ENCODE data around the gene ZNF205.

Gene ZNF205

GRCh38 chr16:3084969-3085670 is 27.3 kb upstream of the ZNF205 start:
- no peak for DNase-seq (ENCODE audit: low spot score)

DNA sequence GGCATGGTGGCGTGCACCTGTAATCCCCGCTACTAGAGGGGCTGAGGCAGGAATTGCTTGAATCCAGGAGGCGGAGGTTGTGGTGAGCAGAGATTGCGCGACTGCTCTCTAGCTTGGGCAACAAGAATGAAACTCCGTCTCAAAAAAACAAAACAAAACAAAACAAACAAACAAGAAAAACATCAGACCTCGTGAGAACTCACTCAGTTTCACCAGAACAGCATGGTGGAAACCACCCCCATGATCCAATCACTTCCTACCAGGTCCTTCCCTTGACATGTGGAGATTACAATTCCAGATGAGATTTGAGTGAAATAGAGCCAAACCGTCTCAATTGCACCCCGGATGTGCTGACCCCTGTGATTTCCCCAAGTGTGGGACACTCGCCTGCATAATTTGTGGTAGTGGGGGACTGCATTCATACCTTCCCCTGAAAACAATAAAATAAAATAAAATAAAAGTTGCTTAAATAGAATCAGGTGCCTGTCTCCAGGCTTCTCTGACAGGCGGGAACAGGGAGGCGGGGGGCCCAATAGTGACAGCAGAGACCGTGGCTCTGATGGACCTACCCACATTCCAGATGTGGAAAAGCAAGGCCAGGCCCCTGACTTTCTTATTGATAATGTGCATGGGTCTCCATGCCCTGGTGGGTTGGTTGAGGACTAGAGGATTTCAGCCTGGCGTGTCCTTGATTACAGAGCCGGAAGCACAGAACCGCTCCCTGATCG is 26.4 kb upstream of the ZNF205 start:
- no peak for DNase-seq (ENCODE audit: low spot score)

DNA sequence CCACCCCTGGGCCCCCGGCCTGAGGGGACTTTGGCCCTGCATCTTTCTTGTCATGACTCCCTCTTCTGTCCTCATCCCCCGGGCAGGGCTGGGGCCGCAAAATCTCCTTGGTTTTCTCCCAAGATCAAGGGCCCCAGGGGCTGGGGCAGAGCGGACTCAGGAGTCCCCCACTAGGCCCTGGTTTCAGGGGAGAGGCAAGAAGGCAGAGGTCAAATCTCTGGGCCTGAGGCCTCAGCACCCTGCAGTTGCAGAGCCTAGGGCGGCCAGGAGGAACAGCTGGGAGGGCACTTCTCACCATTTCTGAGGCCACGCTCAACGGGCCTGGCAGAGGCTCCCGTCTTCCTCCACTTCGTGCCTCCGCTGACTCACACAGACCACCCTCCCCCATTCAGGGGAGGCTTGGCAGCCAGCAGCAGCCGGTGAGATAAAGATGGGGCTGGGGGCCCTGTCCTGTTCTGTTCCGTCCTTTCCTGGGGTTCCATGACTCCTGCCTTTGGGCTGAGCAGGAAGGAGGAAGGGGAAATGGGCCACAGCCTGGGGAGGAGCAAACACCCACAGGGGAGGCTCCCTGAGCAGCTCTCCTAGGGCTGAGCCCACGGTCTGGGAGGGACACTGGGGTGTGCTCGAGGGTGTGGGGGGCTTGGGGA is 25.7 kb upstream of the ZNF205 start:
- DNase-seq (ENCODE audit: low spot score) = no peak

- no peak for DNase-seq (ENCODE audit: low spot score)
Observed at GRCh38 chr16:3087243-3088235, 24.8 kb upstream of the ZNF205 start.

DNA sequence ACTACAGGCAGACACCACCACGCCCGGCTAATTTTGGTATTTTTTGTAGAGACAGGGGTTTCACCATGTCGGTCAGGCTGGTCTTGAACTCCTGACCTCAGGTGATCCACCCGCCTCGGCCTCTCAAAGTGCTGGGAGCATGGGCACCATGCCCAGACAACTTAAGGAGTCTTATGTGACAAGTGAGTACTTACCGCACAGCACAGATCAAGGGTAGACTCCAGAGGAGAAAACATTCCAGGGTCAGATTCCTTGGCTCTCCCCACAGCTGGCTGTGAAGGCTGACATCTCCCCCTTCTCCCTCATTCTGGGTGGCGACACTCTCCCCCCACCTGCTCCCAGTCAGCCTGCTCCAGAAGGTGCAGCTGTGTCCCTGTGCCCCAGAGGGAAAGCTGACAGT is 23.9 kb upstream of the ZNF205 start:
- DNase-seq (ENCODE audit: low spot score) = no peak

DNA sequence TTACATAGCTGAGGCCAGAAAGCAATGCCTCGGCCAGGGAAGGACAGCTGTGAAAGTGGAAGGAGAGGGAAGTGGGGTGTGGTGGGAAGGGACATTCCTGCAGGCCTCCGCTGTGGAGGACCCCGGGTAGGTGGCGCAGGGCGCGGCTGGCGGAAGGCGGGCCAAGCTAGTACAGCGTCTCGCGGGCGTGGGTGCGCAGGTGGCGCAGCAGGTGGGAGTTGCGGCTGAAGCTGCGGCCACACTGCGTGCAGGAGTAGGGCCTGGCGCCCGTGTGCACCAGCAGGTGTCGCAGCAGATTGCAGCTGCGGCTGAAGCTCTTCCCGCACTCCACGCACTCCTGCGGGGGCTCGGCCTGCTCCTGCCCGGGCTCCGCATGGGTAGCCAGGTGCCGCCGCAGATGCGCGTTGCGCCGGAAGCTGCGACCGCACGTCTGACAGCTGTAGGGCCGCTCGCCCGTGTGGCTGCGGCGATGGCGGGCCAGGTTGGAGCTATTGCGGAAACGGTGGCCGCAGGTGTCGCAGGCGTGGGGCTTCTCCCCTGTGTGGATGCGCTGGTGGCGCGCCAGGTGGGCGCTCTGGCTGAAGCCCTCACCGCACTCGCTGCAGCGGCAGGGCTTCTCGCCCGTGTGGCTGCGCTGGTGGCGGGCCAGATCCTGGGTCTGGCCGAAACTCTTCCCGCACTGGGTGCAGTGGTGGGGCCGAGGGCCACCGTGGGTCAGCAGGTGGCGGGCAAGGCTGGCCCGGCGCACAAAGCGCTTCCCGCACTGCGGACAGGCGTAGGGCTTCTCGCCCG is 23.3 kb upstream of the ZNF205 start:
- no peak for DNase-seq (ENCODE audit: low spot score)

DNA sequence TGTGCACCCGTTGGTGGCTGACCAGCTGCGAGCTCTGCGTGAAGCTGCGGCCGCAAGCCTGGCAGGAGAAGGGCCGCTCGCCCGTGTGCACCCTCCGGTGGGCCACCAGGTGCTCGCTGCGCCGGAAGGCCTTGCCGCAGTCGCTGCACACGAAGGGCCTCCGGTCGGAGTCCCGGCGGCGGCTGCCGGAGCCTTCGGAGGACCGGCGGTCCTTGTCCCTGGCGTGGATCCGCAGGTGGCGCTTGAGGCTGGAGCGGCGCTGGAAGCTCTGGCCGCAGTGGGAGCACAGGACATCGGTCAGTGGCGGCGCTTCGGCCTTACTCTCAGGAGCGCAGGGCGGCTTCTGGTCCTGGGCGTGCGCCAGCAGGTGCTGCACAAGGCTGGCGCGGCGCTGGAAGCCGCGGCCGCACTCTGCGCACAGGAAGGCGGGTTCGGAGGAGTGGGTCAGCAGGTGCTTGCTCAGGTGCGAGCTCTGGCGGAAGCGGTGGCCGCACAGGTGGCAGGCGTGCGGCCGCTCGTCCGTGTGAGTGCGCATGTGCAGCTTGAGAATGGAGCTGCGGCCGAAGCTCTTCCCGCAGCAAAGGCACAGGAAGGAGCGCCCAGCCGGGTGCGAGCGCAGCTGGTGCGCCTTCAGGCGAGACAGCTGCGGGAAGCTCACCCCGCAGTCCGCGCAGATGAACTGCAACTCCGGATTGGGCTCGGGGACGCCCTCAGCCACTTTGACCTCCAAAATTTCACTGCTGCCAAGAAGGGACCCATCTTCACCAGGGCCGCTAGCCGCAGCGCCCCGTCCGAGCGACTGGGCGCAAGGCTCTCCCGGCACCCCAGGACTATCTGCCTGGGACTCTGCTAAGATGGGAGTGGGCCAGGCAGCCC is 22.4 kb upstream of the ZNF205 start:
- DNase-seq (ENCODE audit: low spot score) = no peak

DNA sequence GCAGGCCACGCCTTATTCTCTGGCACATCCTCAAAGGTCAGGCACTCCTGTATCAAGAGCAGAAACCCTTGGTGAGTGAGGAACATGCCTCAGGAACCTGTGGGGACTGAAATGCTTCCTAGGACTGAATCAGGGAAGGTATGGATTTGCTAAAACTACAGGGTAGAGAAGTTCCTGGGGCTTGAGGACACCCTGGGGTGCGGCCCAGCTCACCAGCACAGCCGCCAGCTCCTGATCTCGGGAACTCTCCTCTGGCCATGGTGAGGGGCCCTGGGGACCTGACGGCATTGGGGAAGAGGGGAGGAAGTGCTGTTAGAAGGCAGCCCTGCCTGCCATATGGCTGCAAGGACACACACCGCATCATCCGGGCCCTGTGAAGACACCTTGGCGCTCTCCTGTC is 20.8 kb upstream of the ZNF205 start:
- DNase-seq (ENCODE audit: low spot score) = no peak

DNA sequence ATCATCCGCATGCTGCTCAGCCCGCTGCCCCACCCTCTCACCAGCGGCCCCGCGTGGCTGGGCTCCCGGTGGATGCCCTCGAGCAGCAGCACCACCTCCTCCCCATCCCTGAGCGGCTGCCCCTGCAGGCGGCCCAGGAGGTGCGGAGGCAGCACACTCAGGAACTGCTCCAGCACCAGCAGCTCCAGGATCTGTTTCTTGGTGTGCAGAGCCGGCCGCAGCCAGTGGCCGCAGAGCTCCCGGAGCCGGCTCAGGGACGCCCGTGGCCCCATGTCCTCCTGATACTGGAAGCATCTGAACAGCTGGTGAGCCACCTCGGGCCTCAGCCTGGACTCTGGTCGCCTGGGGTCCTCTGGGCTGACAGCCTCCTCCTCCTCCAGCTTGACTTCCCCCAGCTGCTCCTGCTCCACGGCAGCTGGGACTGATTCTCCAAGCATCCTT is 19.9 kb upstream of the ZNF205 start:
- DNase-seq (ENCODE audit: low spot score) = no peak

DNA sequence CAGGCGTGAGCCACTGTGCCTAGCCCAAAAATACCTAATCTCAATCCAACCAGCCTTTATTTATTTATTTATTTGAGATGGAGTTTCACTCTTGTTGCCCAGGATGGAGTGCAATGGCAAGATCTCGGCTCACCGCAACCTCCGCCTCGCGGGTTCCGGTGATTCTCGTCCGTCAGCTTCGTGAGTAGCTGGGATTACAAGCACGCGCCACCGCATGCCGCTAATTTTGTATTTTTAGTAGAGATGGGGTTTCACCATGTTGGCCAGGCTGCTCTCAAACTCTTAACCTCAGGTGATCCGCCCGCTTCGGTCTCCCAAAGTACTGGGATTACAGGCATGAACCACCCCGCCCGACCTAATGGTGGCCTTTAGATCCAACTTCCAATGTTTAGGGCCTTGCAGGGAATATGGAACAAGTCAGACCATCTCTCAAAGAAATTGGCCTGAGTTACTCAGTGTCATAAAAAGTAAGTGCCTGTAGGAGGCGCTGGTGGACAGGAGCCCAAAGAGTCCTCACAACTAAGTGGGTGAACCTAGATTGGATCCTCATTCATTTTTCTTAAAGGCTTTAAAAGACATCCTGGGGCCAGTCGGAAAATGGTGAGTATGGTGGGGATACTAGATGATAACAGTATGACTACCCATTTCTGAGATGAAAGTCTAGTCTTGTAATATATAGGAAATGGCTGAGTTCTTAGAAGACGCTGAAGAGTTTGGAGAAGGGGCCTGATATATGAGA is 17.9 kb upstream of the ZNF205 start:
- DNase-seq (ENCODE audit: low spot score) = peak; percentile 74

DNA sequence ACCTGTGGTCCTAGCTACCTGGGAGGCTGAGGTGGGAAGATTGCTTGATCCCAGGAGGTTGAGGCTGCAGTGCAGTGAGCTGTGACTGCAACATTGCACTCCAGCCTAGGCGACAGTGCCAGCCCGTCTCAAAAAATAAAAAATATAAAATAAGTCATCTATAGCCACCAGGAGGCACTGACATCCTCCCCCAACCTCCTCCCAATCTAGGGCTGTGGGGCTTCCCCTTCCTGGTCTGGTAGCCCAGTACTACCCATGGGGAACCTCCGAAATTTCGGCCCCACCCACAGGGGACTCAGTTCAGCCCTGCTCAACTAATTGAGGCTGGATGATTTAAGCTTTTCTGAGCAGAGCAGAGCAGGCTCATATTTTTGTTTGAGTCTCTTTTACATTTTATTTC is 16.5 kb upstream of the ZNF205 start:
- DNase-seq (ENCODE audit: low spot score) = peak; percentile 74

DNA sequence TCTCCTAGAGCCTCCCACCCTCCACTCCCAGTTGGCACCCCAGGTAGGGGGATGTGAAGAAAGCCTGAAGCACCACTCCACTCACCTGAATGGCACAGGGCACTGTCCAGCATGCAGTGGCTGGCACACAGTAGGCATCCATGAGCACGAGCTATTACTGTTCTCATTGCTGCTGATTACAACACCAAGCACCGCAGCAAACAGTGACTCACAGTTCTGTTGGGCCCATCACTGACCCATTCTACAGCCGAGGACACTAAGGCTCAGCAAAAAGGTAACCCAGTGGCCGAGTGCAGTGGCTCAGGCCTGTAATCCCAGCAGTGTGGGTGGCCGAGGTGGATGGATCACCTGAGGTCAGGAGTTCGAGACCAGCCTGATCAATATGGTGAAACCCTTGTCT is 16.0 kb upstream of the ZNF205 start:
- DNase-seq (ENCODE audit: low spot score) = no peak

DNA sequence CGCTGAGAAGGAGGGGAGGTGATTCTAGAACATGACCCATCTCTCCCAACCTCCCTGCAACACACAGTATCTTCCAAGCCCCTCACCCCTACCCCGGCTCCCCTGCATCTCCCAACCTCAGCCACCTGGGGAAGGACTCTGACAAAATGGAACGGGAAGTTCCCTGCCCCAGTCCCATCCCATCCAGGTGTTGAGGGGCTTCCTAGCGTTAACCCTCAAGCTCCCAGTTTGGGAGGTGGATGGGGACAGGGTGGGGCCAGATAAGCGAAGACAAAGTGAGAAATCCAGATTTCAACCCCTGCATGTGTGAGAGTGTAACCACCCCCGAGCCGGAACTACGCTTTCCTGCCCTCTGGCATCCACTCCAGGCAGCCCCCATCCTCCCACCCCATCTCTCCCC is 15.1 kb upstream of the ZNF205 start:
- no peak for DNase-seq (ENCODE audit: low spot score)

GRCh38 chr16:3098459-3099394 is 13.7 kb upstream of the ZNF205 start, which contains the start of gene ZSCAN10:
TSS of gene ZSCAN10 (minus strand) at chr16:3099294. CDS start at chr16:3092937, 6,357 bp downstream.
- no peak for DNase-seq (ENCODE audit: low spot score)

DNA sequence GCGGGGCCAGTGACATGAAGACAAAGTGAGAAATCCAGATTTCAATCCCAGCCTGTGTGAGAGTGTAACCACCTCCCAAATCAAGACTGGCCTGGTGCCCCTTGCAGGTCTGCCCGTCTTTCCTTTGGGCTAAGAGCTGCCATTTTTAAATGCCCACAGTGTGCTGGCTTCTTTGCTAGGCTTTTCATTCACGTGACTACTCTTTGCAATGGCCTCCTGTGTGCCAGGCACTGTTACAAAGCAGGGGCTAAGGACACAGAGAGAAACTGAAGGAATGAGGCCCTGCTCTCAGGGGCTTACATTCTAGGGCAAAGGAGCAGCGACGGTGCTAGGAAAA is 13.0 kb upstream of the ZNF205 start:
- DNase-seq (ENCODE audit: low spot score) = no peak

- peak; percentile 90 for DNase-seq (ENCODE audit: low spot score)
Observed at GRCh38 chr16:3099732-3100499, 12.5 kb upstream of the ZNF205 start.

DNA sequence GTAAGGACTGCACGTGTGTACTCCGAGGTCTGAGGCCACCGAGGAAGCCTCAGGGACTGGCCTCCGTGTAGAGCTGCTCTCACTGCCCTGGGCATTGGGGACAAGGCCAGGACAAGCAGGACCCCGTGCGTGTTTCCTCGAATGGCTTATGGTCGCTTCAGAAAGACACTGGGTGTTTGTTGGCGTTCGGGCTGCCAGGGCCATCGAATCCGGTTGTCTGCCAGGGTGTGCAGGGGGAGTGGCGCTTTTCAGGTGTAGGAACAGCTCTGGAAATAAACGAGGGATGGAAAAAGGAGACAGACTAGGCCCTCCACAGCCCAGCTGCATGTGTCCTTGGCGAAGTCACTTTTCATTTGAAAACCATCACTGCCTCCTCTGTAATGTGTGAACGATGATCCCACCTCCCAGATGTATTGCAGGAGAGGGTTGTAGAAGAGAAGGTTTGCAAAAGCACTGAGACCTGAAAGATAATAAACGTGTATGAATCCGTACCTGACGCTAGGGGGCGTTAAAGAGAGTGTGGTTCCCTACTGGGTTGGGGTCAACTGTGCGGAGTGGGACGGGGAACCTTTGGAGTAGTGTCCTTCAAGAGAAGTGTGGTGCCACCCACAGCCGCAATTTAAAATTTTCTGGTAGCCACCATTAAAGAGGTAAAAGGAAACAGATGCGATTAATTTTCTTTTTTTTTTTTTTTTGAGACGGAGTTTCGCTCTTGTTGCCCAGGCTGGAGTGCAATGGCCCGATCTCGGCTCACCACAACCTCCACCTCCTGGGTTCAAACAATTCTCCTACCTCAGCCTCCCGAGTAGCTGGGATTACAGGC is 11.2 kb upstream of the ZNF205 start:
- peak; percentile 66 for DNase-seq (ENCODE audit: low spot score)
